ENCODE measurements around the gene MEGF10. TPM values are rescaled to one million over a fixed set of nuclear protein-coding genes. Genes with fewer than 3 reads are reported as not detected.

The MEGF10 gene
- total RNA-seq, 2 experiments from 2014 or later = not detected

DNA sequence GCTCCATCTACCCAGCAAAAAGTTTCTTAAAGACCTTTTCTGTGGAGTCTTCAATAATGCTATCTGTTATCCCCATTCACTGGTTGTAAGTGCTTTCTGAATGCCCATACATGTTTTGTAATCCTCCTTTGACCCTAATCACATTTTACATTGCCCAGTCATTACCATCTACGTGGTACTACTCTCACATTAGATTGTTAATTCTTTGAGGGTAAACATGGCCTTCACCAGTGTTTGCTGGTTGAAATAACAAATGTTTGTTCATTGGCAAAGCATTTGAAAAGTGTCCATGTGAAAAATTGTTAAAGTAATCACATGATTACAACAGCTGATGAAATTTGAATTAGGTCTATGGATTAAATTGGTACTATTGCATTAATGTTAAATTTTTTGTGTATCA is 31.8 kb downstream of the MEGF10 start:
- Mint-ChIP-seq H3K4me1 (peaks cover 13% of the 10 kb centered on the region), H3K9me3 (no peaks in the 10 kb centered on the region), H3K27me3 (peaks cover 6% of the 10 kb centered on the region), H3K27ac (no peak overlapping the region), H3K36me3 (no peaks in the 10 kb centered on the region), H3K4me3 (no peak overlapping the region)
- ATAC-seq (ENCODE audit: low read depth) (no peak), DNase-seq (no peak)
- POLR2A ChIA-PET = no interaction called here

DNA sequence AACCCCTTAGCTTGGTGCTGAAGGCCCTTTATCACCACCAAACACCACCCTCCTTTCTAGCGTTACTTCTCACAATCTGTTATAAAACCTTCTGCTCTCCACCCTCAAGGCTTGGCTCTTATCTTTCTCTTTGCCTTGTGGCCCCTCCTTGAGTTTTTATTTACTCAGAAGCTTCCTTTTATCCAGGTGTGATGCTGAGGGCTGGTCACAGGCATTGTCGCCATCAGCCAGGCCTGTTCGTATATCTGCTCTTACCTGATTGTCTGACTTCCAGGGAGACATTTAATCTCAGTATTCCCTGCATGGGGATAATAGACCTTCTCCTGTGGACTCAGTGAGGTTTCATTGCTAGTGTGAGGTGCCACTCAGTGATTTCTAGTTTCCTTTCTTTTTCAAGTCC is 34.2 kb downstream of the MEGF10 start:
- Mint-ChIP-seq H3K4me1 (peaks cover 13% of the 10 kb centered on the region), H3K27ac (no peak overlapping the region), H3K4me3 (no peak overlapping the region), H3K9me3 (no peaks in the 10 kb centered on the region), H3K27me3 (peaks cover 10% of the 10 kb centered on the region), H3K36me3 (no peaks in the 10 kb centered on the region)
- POLR2A ChIA-PET = no interaction called here
- DNase-seq = no peak
- no peak for ATAC-seq (ENCODE audit: low read depth)

DNA sequence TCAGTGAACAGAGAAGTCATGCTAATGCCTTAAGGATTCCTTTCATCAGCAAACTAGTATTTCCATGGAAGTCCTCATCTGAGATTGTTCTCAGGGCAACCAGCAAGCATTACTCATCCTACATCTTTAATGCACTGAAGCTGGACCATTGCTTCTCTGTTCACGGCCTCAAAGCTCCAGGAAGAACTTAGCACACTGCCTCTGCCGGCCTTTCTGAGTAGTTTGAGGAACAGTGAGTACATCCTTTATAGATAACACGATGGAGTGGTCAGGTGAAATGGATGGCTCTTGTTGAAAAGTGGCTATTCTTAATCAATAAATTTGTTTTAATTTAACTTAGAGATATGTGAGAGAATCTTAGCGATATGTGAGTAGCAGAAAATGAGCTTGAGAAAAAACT is 35.8 kb downstream of the MEGF10 start:
- DNase-seq (no peak), ATAC-seq (ENCODE audit: low read depth) (no peak)
- Mint-ChIP-seq H3K9me3 (no peaks in the 10 kb centered on the region), H3K4me3 (no peak overlapping the region), H3K27ac (no peak overlapping the region), H3K36me3 (no peaks in the 10 kb centered on the region), H3K27me3 (peaks cover 18% of the 10 kb centered on the region), H3K4me1 (peaks cover 2% of the 10 kb centered on the region)
- POLR2A ChIA-PET = no interaction called here

DNA sequence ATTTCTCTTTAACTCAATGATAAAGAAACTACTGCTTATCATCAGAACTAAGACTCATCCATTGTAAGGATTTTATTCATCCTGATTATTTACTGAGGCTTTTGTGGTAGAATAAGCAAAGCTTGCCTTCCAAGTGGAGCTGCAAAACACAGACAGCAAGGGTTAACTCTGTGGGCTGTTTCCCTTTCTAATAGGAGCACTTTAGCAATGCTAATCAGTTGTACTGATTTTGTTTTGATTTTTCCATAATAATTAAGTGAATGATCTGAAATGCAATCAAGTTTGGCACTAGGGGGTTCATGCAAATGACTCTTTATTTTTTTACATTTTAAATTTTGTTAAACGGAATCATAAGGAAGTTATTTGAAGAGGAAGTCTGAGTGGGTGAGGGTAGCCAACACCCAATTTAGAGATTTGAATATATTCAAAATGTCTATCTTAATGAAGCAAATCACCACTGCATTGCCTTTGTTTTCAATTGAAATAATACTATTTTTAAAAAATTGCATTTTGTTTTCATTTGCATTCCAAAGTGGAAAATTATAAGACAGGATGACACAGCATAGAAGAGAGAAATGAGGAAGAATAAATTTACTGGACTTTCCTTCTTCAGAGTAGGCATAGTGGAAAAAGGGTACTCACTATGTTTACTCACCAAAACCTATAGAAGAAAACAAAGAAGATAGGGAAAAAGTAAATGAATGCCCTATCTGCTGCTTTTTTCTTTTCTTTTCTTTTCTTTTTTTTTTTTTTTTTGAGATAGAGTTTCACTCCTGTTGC is 36.6 kb downstream of the MEGF10 start:
- DNase-seq = no peak
- Mint-ChIP-seq H3K4me3 (no peak overlapping the region), H3K27me3 (peaks cover 23% of the 10 kb centered on the region), H3K36me3 (no peaks in the 10 kb centered on the region), H3K4me1 (no peaks in the 10 kb centered on the region), H3K9me3 (no peaks in the 10 kb centered on the region), H3K27ac (no peak overlapping the region)
- POLR2A ChIA-PET = no interaction called here
- ATAC-seq (ENCODE audit: low read depth) = no peak

DNA sequence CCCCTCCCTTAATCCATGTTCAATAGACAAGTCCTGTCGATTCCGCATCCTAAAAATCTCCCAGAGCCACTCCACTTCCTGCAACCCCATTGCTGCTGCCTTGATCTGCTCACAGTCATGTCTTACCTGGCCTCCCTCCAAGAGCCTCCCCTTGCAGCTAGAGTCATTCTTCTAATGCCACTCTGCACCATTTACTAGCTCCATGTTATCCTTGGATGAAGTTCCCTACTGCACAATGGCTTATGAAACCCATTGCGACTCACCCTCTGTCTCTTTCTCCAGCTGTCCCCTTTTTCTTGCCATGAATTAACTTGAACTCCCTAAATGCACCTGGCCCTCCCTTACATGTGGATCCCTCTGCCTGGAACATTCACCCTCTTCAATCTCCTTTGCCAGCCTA is 39.5 kb downstream of the MEGF10 start:
- Mint-ChIP-seq H3K27me3 (peaks cover 34% of the 10 kb centered on the region), H3K27ac (no peak overlapping the region)
- POLR2A ChIA-PET = no interaction called here

DNA sequence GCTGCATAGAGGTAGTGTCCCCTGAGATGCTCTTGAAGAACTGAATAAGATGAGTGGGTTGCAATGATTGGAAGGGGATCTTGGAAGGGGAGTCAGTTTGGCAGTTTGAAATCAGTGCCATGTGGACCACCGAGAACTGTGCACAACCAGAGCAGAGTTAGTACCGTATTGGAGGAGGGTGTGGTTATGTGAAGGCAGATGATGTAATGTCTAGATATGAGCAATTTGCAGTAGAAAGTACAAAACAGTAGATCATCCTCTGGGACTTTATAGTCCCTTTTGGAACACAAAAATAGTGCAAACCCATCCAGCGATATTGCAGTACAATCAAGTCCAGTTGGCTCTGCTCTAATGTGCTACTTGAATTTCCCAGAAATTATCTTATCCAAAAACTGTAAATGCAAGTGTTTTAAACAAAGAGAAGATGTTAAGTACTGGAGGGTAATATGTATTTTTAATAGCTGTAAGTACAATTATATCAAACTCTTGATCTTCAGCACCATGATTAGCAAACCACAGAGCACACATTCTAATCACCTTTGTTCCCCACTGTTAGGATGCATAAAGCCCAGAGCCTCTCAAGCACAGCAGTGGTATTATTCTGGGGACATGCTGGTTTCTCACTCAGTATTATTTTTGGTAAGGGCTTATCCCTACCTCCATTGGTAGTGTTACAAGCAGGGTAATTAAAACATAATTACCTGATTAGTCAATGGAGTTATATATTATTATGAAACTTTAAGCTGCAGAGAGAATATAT is 41.5 kb downstream of the MEGF10 start:
- Mint-ChIP-seq H3K9me3 (no peaks in the 10 kb centered on the region), H3K4me3 (no peak overlapping the region), H3K36me3 (no peaks in the 10 kb centered on the region), H3K27me3 (peaks cover 39% of the 10 kb centered on the region), H3K27ac (no peak overlapping the region), H3K4me1 (no peaks in the 10 kb centered on the region)
- no peak for DNase-seq
- POLR2A ChIA-PET = no interaction called here
- ATAC-seq (ENCODE audit: low read depth) = no peak

More for the DNA sequence above, 39.5 kb downstream of the MEGF10 start:
- Mint-ChIP-seq H3K4me1 (no peaks in the 10 kb centered on the region), H3K4me3 (no peak overlapping the region), H3K36me3 (no peaks in the 10 kb centered on the region), H3K9me3 (no peaks in the 10 kb centered on the region)
- ATAC-seq (ENCODE audit: low read depth) (no peak), DNase-seq (no peak)

DNA sequence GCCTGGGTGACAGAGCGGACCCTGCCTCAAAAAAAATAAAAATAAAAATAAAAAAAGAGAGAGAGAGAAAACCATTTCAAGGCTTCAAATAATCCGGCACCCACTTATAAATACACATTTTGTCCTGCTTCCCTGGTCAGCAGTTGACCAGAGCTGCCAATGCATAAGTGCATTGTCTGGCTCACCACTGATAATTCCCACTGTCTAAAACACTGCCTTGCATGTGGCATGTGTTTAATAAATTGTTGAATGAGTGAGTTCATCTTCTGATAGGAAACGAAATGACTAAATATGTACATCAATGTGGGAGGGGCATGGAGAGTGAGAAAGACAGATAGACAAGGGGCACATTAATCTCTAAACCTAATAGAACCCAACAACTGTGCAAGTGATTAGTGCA is 42.9 kb downstream of the MEGF10 start:
- no peak for ATAC-seq (ENCODE audit: low read depth)
- H3K27me3 Mint-ChIP-seq = peaks cover 40% of the 10 kb centered on the region
- no peak for DNase-seq
- H3K9me3 Mint-ChIP-seq = no peaks in the 10 kb centered on the region
- no peak overlapping the region for H3K4me3 Mint-ChIP-seq
- H3K36me3 Mint-ChIP-seq = no peaks in the 10 kb centered on the region
- no peak overlapping the region for H3K27ac Mint-ChIP-seq
- POLR2A ChIA-PET = no interaction called here
- no peaks in the 10 kb centered on the region for H3K4me1 Mint-ChIP-seq

DNA sequence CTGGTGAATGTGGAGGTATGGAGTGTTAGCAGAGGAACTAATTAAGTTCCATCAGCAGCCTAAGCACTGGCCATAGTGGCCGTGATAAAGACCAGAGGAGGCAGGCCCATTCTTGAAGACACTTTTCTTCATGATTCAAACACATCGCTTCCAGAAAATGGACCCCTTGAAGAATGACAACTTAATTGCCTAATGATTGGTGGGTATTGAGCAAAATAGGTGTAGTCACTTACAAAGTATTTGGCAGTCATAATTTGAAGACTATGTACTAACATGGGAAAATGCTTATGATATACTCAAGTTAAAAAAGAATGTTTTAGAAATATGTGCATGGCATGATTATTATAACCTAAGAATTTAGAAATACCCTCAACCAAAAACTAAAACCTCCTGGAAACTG is 44.8 kb downstream of the MEGF10 start:
- no peak for DNase-seq
- ATAC-seq (ENCODE audit: low read depth) = no peak
- POLR2A ChIA-PET = no interaction called here
- peaks cover 35% of the 10 kb centered on the region for H3K27me3 Mint-ChIP-seq
- H3K36me3 Mint-ChIP-seq = no peaks in the 10 kb centered on the region
- H3K27ac Mint-ChIP-seq = no peak overlapping the region
- H3K9me3 Mint-ChIP-seq = no peaks in the 10 kb centered on the region
- no peaks in the 10 kb centered on the region for H3K4me1 Mint-ChIP-seq
- no peak overlapping the region for H3K4me3 Mint-ChIP-seq

DNA sequence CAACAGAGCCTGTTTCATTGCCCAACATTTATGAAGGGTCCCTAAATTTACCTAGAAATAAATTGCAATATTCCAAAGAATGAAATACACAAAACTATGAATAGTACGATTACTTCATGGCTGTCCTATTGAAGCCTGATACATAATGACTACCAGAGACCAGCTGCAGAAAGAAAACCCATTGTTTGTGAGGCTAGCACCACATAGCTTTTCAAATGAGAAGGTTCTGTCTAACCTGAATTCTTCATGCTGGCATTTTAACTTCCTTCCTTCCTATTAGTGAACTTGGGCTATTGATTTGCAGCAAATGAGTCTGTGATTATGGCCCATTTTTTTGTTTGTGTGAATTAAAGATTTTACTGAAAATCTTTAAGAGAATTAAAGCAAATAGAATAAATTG is 47.3 kb downstream of the MEGF10 start:
- no peaks in the 10 kb centered on the region for H3K36me3 Mint-ChIP-seq
- ATAC-seq (ENCODE audit: low read depth) = no peak
- no peak overlapping the region for H3K4me3 Mint-ChIP-seq
- DNase-seq = no peak
- H3K4me1 Mint-ChIP-seq = no peaks in the 10 kb centered on the region
- POLR2A ChIA-PET = no interaction called here
- no peak overlapping the region for H3K27ac Mint-ChIP-seq
- no peaks in the 10 kb centered on the region for H3K9me3 Mint-ChIP-seq
- H3K27me3 Mint-ChIP-seq = peaks cover 26% of the 10 kb centered on the region

DNA sequence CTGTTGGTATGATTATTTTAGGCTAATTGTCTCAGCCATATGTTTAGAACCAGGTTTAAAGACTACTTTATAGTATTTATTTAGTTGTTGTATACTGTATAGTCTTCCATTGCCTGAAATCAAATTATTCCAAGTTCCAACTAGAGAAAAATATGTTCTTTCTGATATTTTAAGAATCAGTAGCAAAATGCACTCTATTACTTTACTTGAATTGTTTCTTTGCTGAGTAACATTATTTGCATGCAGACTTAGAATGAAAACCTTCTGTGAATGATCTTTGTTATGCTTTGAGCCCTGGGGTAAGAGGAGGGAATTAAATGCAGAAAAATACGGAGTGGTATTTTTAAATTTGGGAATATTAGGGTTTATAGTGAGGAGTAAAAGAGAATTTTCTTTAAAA is 47.9 kb downstream of the MEGF10 start:
- ATAC-seq (ENCODE audit: low read depth) (no peak), DNase-seq (no peak)
- H3K36me3 Mint-ChIP-seq = no peaks in the 10 kb centered on the region
- POLR2A ChIA-PET = no interaction called here
- peaks cover 22% of the 10 kb centered on the region for H3K27me3 Mint-ChIP-seq
- H3K27ac Mint-ChIP-seq = no peak overlapping the region
- H3K4me1 Mint-ChIP-seq = no peaks in the 10 kb centered on the region
- H3K9me3 Mint-ChIP-seq = no peaks in the 10 kb centered on the region
- no peak overlapping the region for H3K4me3 Mint-ChIP-seq

DNA sequence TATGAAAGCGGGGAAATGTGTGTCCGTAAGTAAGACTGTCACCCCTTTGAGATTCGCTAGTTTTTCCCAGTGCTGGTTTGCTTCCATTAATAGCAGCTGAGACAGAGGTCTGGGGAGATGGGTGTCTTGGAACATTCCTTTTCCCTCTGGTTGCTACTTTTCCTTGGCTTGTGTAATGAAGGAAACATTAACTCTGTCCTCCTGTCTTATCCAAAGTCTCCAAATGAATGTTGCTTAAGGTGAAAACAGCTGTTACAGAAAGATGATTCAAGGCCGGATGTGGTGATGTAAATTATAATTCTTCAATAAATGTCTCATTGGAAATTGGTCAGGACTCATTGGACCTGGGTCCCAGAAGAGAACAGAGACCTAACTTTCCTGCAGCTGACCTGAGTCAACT is 50.0 kb downstream of the MEGF10 start:
- no peaks in the 10 kb centered on the region for H3K4me1 Mint-ChIP-seq
- no peak overlapping the region for H3K27ac Mint-ChIP-seq
- ATAC-seq (ENCODE audit: low read depth) (no peak), DNase-seq (no peak)
- H3K27me3 Mint-ChIP-seq = peaks cover 17% of the 10 kb centered on the region
- no peak overlapping the region for H3K4me3 Mint-ChIP-seq
- H3K9me3 Mint-ChIP-seq = no peaks in the 10 kb centered on the region
- no peaks in the 10 kb centered on the region for H3K36me3 Mint-ChIP-seq
- POLR2A ChIA-PET = no interaction called here

DNA sequence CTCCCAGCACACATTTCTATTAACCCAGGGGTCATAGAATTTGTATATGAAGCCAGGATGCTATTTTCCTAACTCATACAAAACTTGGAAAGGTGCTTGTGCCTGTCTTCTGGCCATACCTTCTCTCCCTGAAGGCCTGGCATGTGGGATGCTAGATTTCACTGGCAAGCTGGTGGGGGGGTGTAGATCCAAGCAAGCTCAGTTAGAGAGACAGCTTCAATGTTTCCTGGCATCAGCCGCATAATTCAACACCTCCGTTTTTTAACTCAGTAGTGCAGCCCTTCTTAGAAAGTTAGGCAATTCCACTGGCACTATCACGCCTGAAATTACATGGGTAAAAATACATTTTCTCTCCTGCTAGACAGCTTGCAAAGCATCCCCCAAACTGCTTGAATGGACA is 51.8 kb downstream of the MEGF10 start:
- H3K4me1 Mint-ChIP-seq = no peaks in the 10 kb centered on the region
- POLR2A ChIA-PET = no interaction called here
- no peak for DNase-seq
- no peaks in the 10 kb centered on the region for H3K36me3 Mint-ChIP-seq
- no peak overlapping the region for H3K27ac Mint-ChIP-seq
- H3K9me3 Mint-ChIP-seq = no peaks in the 10 kb centered on the region
- no peak overlapping the region for H3K4me3 Mint-ChIP-seq
- peaks cover 16% of the 10 kb centered on the region for H3K27me3 Mint-ChIP-seq
- no peak for ATAC-seq (ENCODE audit: low read depth)

DNA sequence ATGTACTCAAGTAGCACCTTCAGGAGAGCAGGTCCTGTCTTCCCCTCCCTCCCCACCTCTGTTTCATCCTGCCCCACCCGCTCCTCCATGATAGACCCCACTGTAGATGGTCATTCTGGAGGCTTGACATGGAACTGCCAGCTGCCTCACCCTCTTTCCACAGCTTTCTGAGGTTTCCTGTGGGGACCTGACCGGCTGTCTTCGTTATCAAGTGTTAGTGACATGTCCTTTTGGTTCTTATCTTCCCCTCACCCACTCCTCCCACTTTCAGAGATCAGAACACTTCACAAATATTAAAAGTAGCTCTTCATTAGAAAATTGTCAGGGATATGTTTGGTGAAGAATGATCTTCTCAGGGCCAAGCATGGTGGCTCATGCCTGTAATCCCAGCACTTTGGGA is 52.7 kb downstream of the MEGF10 start:
- Mint-ChIP-seq H3K27ac (no peak overlapping the region), H3K9me3 (no peaks in the 10 kb centered on the region), H3K36me3 (no peaks in the 10 kb centered on the region), H3K27me3 (peaks cover 15% of the 10 kb centered on the region), H3K4me1 (no peaks in the 10 kb centered on the region), H3K4me3 (no peak overlapping the region)
- DNase-seq = no peak
- POLR2A ChIA-PET = no interaction called here
- no peak for ATAC-seq (ENCODE audit: low read depth)

DNA sequence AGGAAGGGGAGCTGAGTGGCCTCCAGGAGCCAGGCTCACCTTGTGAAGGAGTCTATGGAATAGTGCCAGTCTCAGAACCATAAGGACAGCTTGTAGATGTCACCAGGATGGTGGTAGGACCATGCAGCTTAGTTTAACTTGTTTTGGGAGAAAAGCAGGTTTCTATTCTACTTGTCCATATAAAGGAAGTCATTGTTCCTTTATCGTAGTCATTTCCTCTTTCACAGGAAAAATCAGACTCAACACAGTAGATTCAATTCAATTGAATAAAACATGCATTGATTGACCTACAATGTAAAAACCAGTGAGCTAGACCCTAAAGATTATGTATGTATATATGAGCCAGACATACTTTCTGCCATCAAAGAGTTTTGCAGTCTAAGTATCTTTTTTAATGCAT is 53.3 kb downstream of the MEGF10 start:
- H3K36me3 Mint-ChIP-seq = no peaks in the 10 kb centered on the region
- no peaks in the 10 kb centered on the region for H3K4me1 Mint-ChIP-seq
- no peaks in the 10 kb centered on the region for H3K9me3 Mint-ChIP-seq
- H3K27ac Mint-ChIP-seq = no peak overlapping the region
- H3K27me3 Mint-ChIP-seq = peaks cover 11% of the 10 kb centered on the region
- H3K4me3 Mint-ChIP-seq = no peak overlapping the region
- DNase-seq = no peak
- no peak for ATAC-seq (ENCODE audit: low read depth)
- POLR2A ChIA-PET = no interaction called here
